ENCODE measurements around the gene PPP2R2C.

DNA sequence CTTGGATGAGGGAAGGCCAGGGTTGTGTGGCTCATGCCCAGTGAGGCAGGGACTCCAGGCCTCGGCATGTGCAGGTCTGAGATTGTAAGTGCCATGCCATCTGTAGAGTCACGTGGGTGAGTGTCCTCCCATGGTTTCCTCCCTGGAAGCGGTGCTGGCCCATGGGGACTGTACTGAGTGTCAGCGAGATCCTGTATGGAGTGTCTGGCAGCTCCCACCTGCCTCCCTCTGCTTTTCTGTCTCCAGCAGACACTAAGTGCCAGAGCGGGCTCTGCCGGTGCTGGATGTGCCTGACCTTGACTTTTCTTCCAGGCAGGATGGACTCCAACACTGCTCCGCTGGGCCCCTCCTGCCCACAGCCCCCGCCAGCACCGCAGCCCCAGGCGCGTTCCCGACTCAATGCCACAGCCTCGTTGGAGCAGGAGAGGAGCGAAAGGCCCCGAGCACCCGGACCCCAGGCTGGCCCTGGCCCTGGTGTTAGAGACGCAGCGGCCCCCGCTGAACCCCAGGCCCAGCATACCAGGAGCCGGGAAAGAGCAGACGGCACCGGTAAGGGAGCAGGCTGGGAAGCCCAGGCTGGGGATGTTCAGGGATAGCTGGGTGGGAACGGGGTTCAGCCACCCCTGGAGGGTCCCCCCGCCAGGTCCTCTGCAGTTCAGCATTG, 195.1 kb downstream of the PPP2R2C start:
- TF ChIP-seq GABPA (tag; conservative IDR thresholded peaks at IDR 0.05; ENCODE audit: low read depth) (no peak), TOE1 (IDR thresholded peaks at IDR 0.05; ENCODE audit: borderline replicate concordance) (no peak), TOE1 (CRISPR knock-in tag; IDR thresholded peaks at IDR 0.05; ENCODE audit: borderline replicate concordance, low read depth) (no peak), YY1 (IDR thresholded peaks at IDR 0.05; ENCODE audit: borderline replicate concordance in 1 of 3, control insufficient read depth in 1 of 3, extremely low read depth in 1 of 3, insufficient read depth in 3 of 3, insufficient read length in 1 of 3, insufficient replicate concordance in 2 of 3, low read depth in 1 of 3, low read length in 2 of 3) (no peak), ZFP1 (CRISPR knock-in tag; IDR thresholded peaks at IDR 0.05) (no peak), EHMT2 (IDR thresholded peaks at IDR 0.05) (no peak), USF2 (CRISPR knock-in tag; IDR thresholded peaks at IDR 0.05) (no peak), MBD2 (IDR thresholded peaks at IDR 0.05; ENCODE audit: borderline replicate concordance, low read depth) (no peak), ZBTB33 (CRISPR knock-in tag; IDR thresholded peaks at IDR 0.05) (no peak), MAFK (IDR thresholded peaks at IDR 0.05; ENCODE audit: low read length) (no peak), BDP1 (IDR thresholded peaks at IDR 0.05; ENCODE audit: insufficient read depth, insufficient read length) (no peak), ZZZ3 (IDR thresholded peaks at IDR 0.05) (no peak)
- TF ChIP-seq, protein P1, sequence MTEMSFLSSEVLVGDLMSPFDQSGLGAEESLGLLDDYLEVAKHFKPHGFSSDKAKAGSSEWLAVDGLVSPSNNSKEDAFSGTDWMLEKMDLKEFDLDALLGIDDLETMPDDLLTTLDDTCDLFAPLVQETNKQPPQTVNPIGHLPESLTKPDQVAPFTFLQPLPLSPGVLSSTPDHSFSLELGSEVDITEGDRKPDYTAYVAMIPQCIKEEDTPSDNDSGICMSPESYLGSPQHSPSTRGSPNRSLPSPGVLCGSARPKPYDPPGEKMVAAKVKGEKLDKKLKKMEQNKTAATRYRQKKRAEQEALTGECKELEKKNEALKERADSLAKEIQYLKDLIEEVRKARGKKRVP (CRISPR knock-in tag; IDR thresholded peaks at IDR 0.05): no peak
- TF ChIP-seq, protein P2, sequence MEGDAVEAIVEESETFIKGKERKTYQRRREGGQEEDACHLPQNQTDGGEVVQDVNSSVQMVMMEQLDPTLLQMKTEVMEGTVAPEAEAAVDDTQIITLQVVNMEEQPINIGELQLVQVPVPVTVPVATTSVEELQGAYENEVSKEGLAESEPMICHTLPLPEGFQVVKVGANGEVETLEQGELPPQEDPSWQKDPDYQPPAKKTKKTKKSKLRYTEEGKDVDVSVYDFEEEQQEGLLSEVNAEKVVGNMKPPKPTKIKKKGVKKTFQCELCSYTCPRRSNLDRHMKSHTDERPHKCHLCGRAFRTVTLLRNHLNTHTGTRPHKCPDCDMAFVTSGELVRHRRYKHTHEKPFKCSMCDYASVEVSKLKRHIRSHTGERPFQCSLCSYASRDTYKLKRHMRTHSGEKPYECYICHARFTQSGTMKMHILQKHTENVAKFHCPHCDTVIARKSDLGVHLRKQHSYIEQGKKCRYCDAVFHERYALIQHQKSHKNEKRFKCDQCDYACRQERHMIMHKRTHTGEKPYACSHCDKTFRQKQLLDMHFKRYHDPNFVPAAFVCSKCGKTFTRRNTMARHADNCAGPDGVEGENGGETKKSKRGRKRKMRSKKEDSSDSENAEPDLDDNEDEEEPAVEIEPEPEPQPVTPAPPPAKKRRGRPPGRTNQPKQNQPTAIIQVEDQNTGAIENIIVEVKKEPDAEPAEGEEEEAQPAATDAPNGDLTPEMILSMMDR (IDR thresholded peaks at IDR 0.05 in 2 of 3, conservative IDR thresholded peaks at IDR 0.05 in 1 of 3; ENCODE audit: insufficient read depth in 2 of 3, low read depth in 1 of 3, low read length in 3 of 3): no peak
